Measurements from ENCODE around the gene PPP1R2.

Gene PPP1R2

GRCh38 chr3:195574497-195575304 is 31.6 kb upstream of the PPP1R2 start:
- intact Hi-C loops (cut with micrococcal nuclease) = no loop called here
- Mint-ChIP-seq H3K4me3 (no peak overlapping the region), H3K27me3 (peaks cover 38% of the 10 kb centered on the region), H3K27ac (no peak overlapping the region), H3K4me1 (ENCODE audit: low read depth) (peaks cover 17% of the 10 kb centered on the region), H3K36me3 (ENCODE audit: low read depth) (no peaks in the 10 kb centered on the region), H3K9me3 (no peaks in the 10 kb centered on the region)

GRCh38 chr3:195573611-195574496 is 30.7 kb upstream of the PPP1R2 start:
- Mint-ChIP-seq H3K36me3 (ENCODE audit: low read depth) (no peaks in the 10 kb centered on the region), H3K4me1 (ENCODE audit: low read depth) (peaks cover 17% of the 10 kb centered on the region), H3K9me3 (no peaks in the 10 kb centered on the region), H3K27me3 (peaks cover 30% of the 10 kb centered on the region), H3K27ac (no peak overlapping the region), H3K4me3 (no peak overlapping the region)
- intact Hi-C loops (cut with micrococcal nuclease) = no loop called here

DNA sequence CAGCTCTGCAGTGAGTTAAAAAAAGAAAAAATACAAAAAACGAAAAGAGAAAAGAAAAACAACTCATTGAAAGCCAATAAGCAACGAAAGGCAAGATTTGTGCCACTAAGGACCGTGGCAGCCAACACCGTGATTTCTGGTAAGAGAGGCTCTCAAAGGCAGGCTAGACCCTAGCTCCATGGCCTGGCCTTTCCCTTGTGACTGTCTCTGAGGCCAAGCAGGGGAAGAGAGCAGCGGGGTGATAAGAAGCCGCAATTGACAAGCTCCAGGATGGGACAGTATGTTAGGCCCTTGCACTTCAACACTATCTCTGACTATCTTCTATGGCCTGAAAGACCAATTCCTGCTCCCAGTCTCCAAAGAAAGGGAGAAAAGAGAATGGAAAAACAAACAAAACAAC is 28.2 kb upstream of the PPP1R2 start:
- H3K27me3 Mint-ChIP-seq = peaks cover 28% of the 10 kb centered on the region
- H3K9me3 Mint-ChIP-seq = no peaks in the 10 kb centered on the region
- intact Hi-C loops (cut with micrococcal nuclease) = no loop called here
- no peaks in the 10 kb centered on the region for H3K36me3 Mint-ChIP-seq (ENCODE audit: low read depth)
- H3K4me3 Mint-ChIP-seq = no peak overlapping the region
- H3K27ac Mint-ChIP-seq = no peak overlapping the region
- peaks cover 12% of the 10 kb centered on the region for H3K4me1 Mint-ChIP-seq (ENCODE audit: low read depth)

- Mint-ChIP-seq H3K27me3 (peaks cover 28% of the 10 kb centered on the region), H3K27ac (no peak overlapping the region), H3K36me3 (ENCODE audit: low read depth) (no peaks in the 10 kb centered on the region), H3K4me1 (ENCODE audit: low read depth) (peaks cover 12% of the 10 kb centered on the region), H3K9me3 (no peaks in the 10 kb centered on the region), H3K4me3 (no peak overlapping the region)
- intact Hi-C loops (cut with micrococcal nuclease) = no loop called here
Measured at GRCh38 chr3:195570912-195571311, 27.8 kb upstream of the PPP1R2 start.

GRCh38 chr3:195570344-195570743 is 27.2 kb upstream of the PPP1R2 start:
- no peaks in the 10 kb centered on the region for H3K36me3 Mint-ChIP-seq (ENCODE audit: low read depth)
- H3K27me3 Mint-ChIP-seq = peaks cover 32% of the 10 kb centered on the region
- no peak overlapping the region for H3K27ac Mint-ChIP-seq
- intact Hi-C loops (cut with micrococcal nuclease) = no loop called here
- H3K4me1 Mint-ChIP-seq (ENCODE audit: low read depth) = peaks cover 12% of the 10 kb centered on the region
- no peak overlapping the region for H3K4me3 Mint-ChIP-seq
- no peaks in the 10 kb centered on the region for H3K9me3 Mint-ChIP-seq

DNA sequence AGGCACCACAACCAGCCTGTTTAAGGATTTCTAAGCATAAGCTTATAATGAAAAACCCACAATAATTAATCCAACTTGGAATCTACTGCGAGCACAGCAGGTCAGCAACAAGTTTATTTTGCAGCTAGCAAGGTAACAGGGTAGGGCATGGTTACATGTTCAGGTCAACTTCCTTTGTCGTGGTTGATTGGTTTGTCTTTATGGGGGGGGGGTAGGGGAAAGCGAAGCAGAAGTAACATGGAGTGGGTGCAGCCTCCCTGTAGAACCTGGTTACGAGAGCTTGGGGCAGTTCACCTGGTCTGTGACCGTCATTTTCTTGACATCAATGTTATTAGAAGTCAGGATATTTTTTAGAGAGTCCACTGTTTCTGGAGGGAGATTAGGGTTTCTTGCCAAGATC is 25.5 kb upstream of the PPP1R2 start:
- Mint-ChIP-seq H3K4me1 (ENCODE audit: low read depth) (peaks cover 12% of the 10 kb centered on the region), H3K27ac (no peak overlapping the region), H3K9me3 (no peaks in the 10 kb centered on the region), H3K4me3 (no peak overlapping the region), H3K27me3 (peaks cover 24% of the 10 kb centered on the region), H3K36me3 (ENCODE audit: low read depth) (no peaks in the 10 kb centered on the region)
- intact Hi-C loops (cut with micrococcal nuclease) = no loop called here

DNA sequence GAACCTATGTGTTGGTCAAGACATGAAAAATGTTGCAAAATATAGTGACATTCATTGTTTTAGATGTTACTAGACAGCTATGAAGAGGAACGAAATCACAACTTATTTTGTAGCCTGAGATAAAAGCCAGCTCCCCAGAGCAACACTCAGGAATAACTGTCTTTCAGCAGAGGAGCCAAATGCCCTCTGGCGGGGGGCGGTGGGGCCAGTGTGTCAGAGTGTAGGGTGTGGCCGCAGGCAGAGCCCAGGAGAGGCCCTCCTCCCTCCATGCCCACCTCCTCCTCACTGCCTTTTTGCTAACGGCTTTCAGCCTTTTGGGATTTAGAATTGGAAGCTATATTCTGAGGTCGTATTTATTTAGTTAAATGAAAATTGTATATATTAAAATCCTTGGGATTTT is 23.7 kb upstream of the PPP1R2 start:
- Mint-ChIP-seq H3K27me3 (peaks cover 22% of the 10 kb centered on the region), H3K27ac (no peak overlapping the region), H3K4me1 (ENCODE audit: low read depth) (peaks cover 12% of the 10 kb centered on the region), H3K9me3 (no peaks in the 10 kb centered on the region), H3K4me3 (no peak overlapping the region), H3K36me3 (ENCODE audit: low read depth) (no peaks in the 10 kb centered on the region)
- intact Hi-C loops (cut with micrococcal nuclease) = no loop called here

DNA sequence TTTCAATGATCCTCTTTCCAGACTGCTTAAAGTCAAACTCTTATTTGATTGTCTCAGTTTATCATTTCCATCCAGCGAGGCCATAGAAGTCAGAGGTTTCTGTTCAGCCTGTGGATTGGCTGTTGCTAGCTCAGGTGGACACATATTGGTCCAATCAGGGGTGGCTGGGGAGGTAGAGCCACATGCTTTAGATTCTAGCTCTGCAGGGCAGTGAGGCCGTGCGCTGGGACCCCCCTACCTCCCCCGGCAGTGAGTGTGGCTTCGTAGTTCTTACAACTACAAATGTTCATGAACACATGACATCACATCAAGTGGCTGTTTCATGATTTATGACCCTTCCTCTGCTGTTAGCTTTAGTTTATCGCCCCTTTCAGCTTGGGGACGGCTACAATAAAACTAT is 22.6 kb upstream of the PPP1R2 start:
- Mint-ChIP-seq H3K27me3 (peaks cover 20% of the 10 kb centered on the region), H3K9me3 (no peaks in the 10 kb centered on the region), H3K4me1 (ENCODE audit: low read depth) (peaks cover 9% of the 10 kb centered on the region), H3K4me3 (no peak overlapping the region), H3K27ac (no peak overlapping the region), H3K36me3 (ENCODE audit: low read depth) (no peaks in the 10 kb centered on the region)
- intact Hi-C loops (cut with micrococcal nuclease) = no loop called here

GRCh38 chr3:195563317-195563716 is 20.2 kb upstream of the PPP1R2 start:
- Mint-ChIP-seq H3K27me3 (peaks cover 21% of the 10 kb centered on the region), H3K4me3 (no peak overlapping the region), H3K4me1 (ENCODE audit: low read depth) (no peaks in the 10 kb centered on the region), H3K9me3 (no peaks in the 10 kb centered on the region), H3K27ac (no peak overlapping the region), H3K36me3 (ENCODE audit: low read depth) (no peaks in the 10 kb centered on the region)
- intact Hi-C loops (cut with micrococcal nuclease) = no loop called here

DNA sequence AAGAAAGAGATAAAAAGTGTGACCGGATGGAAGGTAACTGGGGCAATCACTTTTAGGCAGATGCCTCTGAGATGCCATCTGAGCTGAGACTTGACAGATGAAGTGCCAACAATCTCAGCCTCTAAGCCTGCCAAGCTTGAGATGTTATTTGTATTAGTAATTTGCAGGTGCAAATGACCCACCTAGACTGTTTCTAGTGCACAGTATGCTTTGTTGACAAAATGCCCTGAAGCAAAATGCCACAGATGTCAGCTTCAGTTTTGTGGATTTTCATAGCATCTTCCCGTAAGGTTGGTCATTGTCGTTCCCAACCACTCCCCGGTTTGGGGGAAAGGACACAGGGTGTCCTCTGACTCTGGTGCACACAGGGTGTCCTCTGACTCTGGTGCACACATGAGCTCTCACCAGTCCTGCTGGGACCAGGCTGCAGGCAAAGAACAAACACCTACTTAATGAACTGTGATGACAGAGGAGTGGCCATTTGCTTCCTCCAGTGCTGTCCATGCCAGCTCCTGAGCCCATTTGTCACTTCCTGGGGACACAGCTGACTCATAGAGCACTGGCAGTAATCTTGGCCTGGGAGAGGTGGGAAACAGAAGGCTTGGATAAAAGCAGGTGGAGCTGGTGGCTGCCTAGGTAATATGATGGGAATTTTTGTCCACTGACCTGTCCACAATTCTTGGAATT is 16.7 kb upstream of the PPP1R2 start:
- peaks cover 25% of the 10 kb centered on the region for H3K27me3 Mint-ChIP-seq
- H3K36me3 Mint-ChIP-seq (ENCODE audit: low read depth) = no peaks in the 10 kb centered on the region
- no peaks in the 10 kb centered on the region for H3K4me1 Mint-ChIP-seq (ENCODE audit: low read depth)
- H3K9me3 Mint-ChIP-seq = no peaks in the 10 kb centered on the region
- no peak overlapping the region for H3K27ac Mint-ChIP-seq
- no peak overlapping the region for H3K4me3 Mint-ChIP-seq
- intact Hi-C loops (cut with micrococcal nuclease) = no loop called here

GRCh38 chr3:195558602-195559001 is 15.5 kb upstream of the PPP1R2 start:
- intact Hi-C loops (cut with micrococcal nuclease) = no loop called here
- H3K9me3 Mint-ChIP-seq = no peaks in the 10 kb centered on the region
- no peak overlapping the region for H3K27ac Mint-ChIP-seq
- H3K36me3 Mint-ChIP-seq (ENCODE audit: low read depth) = no peaks in the 10 kb centered on the region
- no peaks in the 10 kb centered on the region for H3K4me1 Mint-ChIP-seq (ENCODE audit: low read depth)
- H3K27me3 Mint-ChIP-seq = peaks cover 27% of the 10 kb centered on the region
- no peak overlapping the region for H3K4me3 Mint-ChIP-seq

DNA sequence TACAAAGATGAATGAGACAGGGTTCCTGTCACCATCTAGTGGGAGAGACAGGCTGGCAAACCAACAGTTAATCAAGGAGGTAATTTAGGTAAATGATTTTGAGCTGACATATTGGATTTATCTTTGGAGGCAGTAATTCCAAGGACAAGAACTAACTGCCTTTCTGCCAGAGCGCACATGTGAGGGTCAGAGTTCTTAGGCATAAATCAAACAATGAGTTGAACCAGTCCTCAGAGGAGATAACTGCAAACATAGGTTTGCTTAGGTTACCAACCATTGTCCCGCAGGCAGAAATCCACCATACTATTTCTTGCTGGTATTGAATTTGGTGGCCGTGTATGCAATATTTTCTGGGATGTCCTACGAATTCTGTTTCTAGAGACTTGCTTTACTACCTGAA is 14.2 kb upstream of the PPP1R2 start:
- intact Hi-C loops (cut with micrococcal nuclease) = no loop called here
- H3K9me3 Mint-ChIP-seq = no peaks in the 10 kb centered on the region

DNA sequence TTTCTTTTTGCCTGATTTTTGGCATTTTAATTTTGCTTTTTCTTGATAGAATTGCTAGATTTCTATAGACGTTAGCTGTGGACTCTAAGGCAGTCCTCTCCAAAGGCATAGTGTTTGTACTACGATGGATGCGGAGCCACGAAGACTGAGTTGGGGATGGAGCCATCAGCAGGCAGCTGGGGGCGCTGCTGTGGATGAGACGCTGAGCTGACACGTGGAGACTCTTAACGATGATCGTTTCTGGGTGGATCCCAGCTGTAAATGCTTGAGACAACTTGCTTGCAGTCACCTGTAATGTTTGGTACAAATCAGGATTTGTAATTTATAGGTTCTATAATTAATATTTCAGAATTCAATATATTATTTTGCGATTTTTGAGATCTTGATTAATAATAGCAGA is 13.3 kb upstream of the PPP1R2 start:
- Mint-ChIP-seq H3K36me3 (ENCODE audit: low read depth) (no peaks in the 10 kb centered on the region), H3K9me3 (no peaks in the 10 kb centered on the region), H3K4me3 (no peak overlapping the region), H3K27me3 (peaks cover 26% of the 10 kb centered on the region), H3K27ac (no peak overlapping the region), H3K4me1 (ENCODE audit: low read depth) (no peaks in the 10 kb centered on the region)
- intact Hi-C loops (cut with micrococcal nuclease) = no loop called here

More for the DNA sequence above, 14.2 kb upstream of the PPP1R2 start:
- H3K27me3 Mint-ChIP-seq = peaks cover 23% of the 10 kb centered on the region
- no peak overlapping the region for H3K27ac Mint-ChIP-seq
- no peaks in the 10 kb centered on the region for H3K4me1 Mint-ChIP-seq (ENCODE audit: low read depth)
- no peak overlapping the region for H3K4me3 Mint-ChIP-seq
- H3K36me3 Mint-ChIP-seq (ENCODE audit: low read depth) = no peaks in the 10 kb centered on the region

- no peaks in the 10 kb centered on the region for H3K4me1 Mint-ChIP-seq (ENCODE audit: low read depth)
- H3K36me3 Mint-ChIP-seq (ENCODE audit: low read depth) = no peaks in the 10 kb centered on the region
- H3K4me3 Mint-ChIP-seq = no peak overlapping the region
- intact Hi-C loops (cut with micrococcal nuclease) = no loop called here
- H3K9me3 Mint-ChIP-seq = no peaks in the 10 kb centered on the region
- H3K27me3 Mint-ChIP-seq = peaks cover 29% of the 10 kb centered on the region
- H3K27ac Mint-ChIP-seq = no peak overlapping the region
Measured at GRCh38 chr3:195555110-195555509, 12.0 kb upstream of the PPP1R2 start.

Measured in dendritic cell treated with granulocyte-macrophage colony-stimulating factor and Interleukin-4, amounts not matched to agents 40 ng/mL and 50 ng/mL, for 4 days (primary cell).